H1 (cell line): ENCODE measurements around the gene SPPL3. TPM values are rescaled to one million over a fixed set of nuclear protein-coding genes. Genes with fewer than 3 reads are reported as not detected.

Experiments
- CBX5 ChIP-seq: fragments of 300-800, 300-1000 bp; sonication (generic); IDR thresholded peaks from 2 replicates; pipeline ENCODE4 v1.7.1; 2016; ENCODE audit warnings: antibody characterized with exemption, low read length, low read depth
- CHD7 ChIP-seq: fragments of 300-600 bp; sonication (generic); IDR thresholded peaks from 2 replicates; pipeline ENCODE4 v1.7.1; 2012; ENCODE audit warnings: low read length, moderate library complexity, mild to moderate bottlenecking, inconsistent platforms; ENCODE audit not compliant: insufficient replicate concordance
- EGR1 ChIP-seq: IDR thresholded peaks from 2 replicates; pipeline ENCODE4 v1.6.1; 2011; ENCODE audit warnings: low read depth, low read length, borderline replicate concordance
- GABPA ChIP-seq: IDR thresholded peaks from 2 replicates; pipeline ENCODE4 v1.6.1; 2011; ENCODE audit warnings: mild to moderate bottlenecking, low read length, moderate library complexity, borderline replicate concordance; ENCODE audit not compliant: insufficient read depth
- JUND ChIP-seq: IDR thresholded peaks from 2 replicates; pipeline ENCODE4 v1.6.1; 2011; ENCODE audit warnings: mild to moderate bottlenecking, improper control_type of control experiment, low read length
- MAFK ChIP-seq: IDR thresholded peaks from 2 replicates; pipeline ENCODE4 v1.6.1; 2012; ENCODE audit warnings: low read depth, mild to moderate bottlenecking, improper control_type of control experiment, low read length
- RFX5 ChIP-seq: IDR thresholded peaks from 2 replicates; pipeline ENCODE4 v1.6.1; 2011; ENCODE audit warnings: low read depth, low read length, improper control_type of control experiment, borderline replicate concordance
- SIN3A ChIP-seq, 2 experiments: IDR thresholded peaks in 1 of 2; conservative IDR thresholded peaks in 1 of 2; 2 replicates each; pipeline ENCODE4 v1.6.1; 2011 to 2012; ENCODE audit warnings: low read length in 2 of 2, improper control_type of control experiment in 1 of 2, low read depth in 1 of 2, mild to moderate bottlenecking in 1 of 2
- SP2 ChIP-seq: IDR thresholded peaks from 2 replicates; pipeline ENCODE4 v1.6.1; 2012; ENCODE audit warnings: mild to moderate bottlenecking, low read length, inconsistent platforms
- SRF ChIP-seq: IDR thresholded peaks from 2 replicates; pipeline ENCODE4 v1.6.1; 2011; ENCODE audit warnings: mild to moderate bottlenecking, low read depth, low read length, moderate library complexity
- polyA plus RNA-seq, 7 experiments: library from polyadenylated mRNA; depleted of rRNA in 3 of 7; stranded (reverse) in 5 of 7; unstranded in 2 of 7; fragments of >200 nt in 5 of 7; fragments of 200-250 nt in 2 of 7; gene quantifications; 1 replicate in 5 of 7; 2 replicates in 1 of 7; 4 replicates in 1 of 7; pipeline versions ENCODE4 v1.2.1 to v1.2.3, GENCODE V29; 2011 to 2013; ENCODE audit warnings: missing spikeins in 2 of 7, mixed read lengths in 2 of 7
- total RNA-seq: library from RNA; stranded (reverse); fragmentation: NEBNext Ultra II Directional; extraction: Animal tissue kit (Norgen Biotek cat#: 25700); gene quantifications from 2 replicates; pipeline ENCODE4 v1.2.1, GENCODE V29; 2021

SPPL3 gene
- total and polyA plus RNA-seq, 2 of the 8 experiments (the other 6 are each of a cell fraction or from before 2014, with no cell fraction given) = 27.3 to 48.4 TPM

DNA sequence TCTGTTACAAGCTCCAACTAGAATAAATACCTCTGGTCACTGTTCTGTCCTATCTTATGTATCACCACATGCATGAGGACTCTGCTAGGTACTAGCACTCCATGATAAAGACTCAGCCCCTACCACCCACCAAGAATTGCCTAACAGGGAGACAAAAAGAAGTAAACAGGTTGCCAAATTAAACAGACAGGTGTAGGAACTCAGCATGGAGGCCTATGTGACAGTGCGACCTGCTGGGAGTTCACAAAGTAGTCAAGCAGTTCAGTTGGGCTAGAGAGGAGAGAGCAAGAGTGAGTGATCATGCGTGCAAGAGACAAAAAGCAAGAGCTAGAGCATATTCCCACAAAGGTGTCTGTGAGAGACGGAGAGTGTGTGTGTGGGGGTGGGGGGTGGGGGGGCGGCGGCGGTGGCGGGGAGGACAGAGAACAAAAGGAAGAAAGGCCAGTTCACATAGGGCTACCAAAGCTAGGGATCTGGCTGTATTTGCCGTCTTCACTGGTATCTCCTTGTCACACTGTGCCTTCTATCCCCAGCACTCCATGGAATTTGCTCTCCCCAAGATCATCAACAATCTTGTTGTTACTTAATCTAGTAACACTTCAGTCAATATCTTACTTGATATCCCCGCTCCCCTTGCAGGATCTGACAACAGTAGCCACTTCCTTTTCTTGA, 81.2 kb downstream of the SPPL3 start (continued):
- TF ChIP-seq SP2 (no peak), JUND (peak; percentile 18; the same call in 1 of the 2 replicates), CBX5 (no peak), GABPA (no peak), SRF (no peak), MAFK (no peak), SIN3A (conservative IDR thresholded peaks at IDR 0.05 in 1 of 2, IDR thresholded peaks at IDR 0.05 in 1 of 2; ENCODE audit: low read depth in 1 of 2, low read length in 2 of 2) (peak; percentile 67 to 92; a peak in 3 of 4 replicates), RFX5 (no peak), CHD7 (no peak), EGR1 (no peak)
